ENCODE results near the gene PSG5.
"Not testable (repeated sequence)": the region's sequence is repeated elsewhere in the genome, so short reads cannot be mapped to it uniquely, and the experiment has no call there.

The PSG5 gene

DNA sequence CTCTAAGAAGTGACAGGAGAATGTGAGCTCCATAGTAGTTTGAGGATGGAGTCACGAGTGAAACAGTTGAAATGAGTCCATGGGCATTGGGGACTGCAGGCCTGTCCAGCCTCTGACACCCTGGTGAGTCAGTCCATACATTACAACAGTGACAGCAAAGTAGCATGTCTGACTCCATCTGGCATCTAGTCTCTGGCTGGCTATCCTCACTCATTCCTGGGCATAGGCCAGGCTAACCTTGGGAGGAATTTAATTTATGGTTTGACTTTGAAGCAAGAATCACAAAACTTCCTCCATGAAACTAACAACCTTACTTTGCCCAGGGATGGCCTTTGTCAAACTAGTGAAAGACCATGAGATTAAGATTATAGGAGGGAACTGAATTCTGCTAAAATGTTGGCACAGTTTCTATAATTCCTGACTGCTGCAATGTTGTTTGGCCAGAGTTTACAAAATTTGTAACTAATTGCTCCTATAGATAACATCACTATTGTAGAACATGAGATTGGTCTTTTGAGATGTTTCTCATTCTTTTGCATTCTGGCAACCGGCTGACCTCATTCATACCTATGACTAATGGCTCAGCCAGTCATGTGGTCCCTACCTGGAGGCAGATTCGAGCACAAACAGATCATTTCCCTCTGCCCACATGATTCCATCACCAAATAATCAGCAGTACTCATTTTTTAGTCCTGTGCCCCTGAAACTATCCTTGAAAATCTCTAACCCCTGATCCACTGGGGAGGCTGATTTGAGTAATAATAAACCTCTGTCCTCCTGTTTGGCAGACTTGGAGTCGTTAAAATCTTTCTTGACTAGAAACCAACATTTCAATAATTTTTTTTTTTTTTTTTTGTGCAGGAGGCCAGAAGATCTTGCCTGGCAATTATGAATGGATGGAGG lies 4.2 kb downstream of the PSG5 start:
- DNase-seq, result not testable (repeated sequence)

DNA sequence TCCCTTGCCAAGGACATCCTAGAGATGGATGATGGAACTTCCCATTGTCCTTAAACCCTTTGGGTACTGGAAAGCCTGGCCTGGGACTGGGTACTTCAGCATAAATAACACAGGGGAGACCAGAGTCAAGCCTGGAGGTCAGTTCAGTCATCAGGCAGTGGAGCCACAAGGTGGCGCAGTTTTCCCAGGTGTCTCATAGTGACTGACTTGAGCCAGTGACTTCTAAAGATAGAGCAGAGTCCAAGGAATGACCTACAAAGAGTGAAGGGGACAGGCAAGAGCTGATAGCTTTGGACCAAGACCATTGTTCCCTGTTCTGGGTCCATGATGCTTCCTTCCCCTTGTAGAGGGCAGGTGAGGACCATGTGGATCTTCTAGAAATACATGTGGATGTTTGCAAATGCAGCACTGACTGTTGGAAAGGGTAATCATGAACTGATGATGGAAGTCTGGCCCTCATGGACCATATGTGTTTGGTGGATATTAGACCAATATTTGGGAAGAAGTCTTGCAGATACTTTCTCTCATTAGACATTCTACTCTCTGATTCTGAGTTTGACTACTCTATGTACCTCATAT lies 6.7 kb downstream of the PSG5 start:
- DNase-seq, result not testable (repeated sequence)

DNA sequence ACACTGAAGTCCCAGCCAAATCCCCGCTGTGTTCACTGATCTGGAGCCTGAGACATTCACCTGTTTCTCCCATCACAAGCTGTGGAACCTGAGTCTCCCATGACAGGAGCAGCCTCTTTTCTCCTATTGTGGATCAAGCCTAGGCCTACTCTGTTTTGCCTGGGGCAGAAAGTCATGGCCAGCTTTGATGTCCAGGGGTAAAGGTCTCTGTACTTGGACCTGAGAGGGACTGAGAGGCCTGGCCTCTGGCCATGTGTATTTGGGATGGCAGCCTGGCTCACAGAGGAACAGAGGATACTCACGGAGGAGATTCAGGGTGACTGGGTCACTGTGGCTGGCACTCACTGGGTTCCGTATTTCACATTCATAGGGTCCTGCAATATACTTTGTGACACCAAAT lies 7.8 kb downstream of the PSG5 start:
- not testable (repeated sequence) for DNase-seq

DNA sequence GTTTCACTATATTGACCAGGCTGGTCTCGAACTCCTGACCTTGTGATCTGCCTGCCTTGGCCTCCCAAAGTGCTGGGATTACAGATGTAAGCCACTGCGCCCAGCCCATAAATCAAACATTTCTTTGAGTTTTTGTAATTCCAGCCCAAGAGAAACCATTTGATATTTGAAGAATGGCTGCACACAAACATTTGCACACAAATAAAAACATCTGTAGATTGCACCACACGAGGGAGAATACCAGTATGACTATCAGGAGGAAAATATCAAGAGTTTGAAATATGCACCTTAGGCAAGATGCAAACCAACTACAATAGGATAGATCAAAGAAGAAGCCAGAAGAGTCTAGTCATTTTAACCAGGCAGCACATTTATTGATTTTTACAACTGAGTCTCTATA lies 20.4 kb downstream of the PSG5 start:
- DNase-seq, result not testable (repeated sequence)

DNA sequence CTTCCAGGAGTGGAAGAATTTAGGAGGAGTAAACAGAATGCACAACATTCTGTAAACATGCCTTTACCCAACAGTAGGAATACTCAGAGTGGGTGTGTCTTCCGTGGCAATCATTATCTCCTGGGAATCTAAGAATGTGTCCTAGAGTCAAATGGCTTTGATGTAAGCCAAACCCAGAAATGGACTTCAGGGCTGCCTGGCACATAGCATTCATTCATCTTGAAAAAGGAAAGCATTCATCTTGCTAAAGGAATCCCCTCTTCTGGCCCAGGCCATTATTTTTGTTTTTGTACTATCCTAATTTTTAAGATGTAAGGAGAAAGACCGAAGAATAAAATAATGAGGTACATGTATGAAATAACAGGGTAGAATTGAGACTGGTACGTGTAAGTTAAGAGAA lies 23.2 kb downstream of the PSG5 start:
- DNase-seq, result not testable (repeated sequence)

DNA sequence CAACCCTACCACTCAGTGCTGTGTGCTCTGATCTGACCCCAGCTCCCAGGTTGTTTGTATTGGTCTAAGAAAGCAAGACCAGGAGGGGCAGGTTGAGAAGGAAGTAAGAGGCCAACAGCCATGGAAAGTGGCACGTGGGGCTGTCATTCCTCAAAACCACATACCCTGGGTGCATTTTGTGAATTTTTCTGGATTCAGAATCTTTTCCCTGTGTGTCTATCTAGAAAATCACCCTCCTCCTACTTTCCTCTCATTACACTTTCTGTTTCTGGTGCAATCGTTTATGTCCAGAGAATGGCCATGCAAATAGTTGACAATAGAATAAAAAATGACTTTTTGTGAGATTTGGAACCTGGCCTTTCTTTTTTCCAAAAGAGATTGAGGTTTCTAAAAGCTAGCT lies 24.1 kb downstream of the PSG5 start:
- DNase-seq, result not testable (repeated sequence)

DNA sequence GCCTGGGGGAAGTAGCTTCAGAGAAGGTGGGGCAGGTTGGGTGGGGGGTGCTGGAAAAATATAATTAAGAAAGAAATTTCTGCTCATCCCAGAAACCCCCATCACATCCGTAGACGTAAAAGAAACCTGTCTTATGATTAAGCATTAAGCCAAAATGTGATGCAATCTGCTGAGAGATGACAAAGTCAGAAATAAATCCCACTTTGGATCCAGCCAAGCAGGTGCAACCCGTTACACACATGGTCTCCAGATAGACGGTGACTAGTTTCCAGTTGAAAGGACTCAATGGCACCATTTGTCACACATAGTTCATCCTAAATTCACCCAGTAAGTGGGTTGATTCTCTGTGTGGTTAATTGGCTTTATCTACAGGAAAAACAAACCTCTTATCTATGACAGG lies 34.1 kb downstream of the PSG5 start:
- DNase-seq, result peak; percentile 0

DNA sequence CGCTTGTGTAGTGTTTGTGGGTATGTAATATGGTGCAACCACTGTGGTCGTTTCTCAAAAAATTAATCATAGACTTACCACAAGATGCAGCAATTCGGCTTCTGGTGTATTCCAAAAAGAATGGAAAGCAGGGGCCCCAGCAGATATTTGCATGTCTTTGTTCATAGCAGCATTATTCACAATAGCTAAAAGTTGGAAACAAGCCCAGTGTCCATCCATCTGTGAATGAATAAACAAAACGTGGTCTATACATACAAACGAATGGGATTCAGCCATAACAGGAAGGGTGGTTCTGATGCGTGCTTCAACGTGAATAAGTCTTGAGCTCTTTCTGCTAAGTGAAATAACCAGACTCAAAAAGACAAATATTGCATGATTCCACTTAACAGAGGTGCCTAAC lies 36.5 kb downstream of the PSG5 start:
- DNase-seq, result not testable (repeated sequence)

DNA sequence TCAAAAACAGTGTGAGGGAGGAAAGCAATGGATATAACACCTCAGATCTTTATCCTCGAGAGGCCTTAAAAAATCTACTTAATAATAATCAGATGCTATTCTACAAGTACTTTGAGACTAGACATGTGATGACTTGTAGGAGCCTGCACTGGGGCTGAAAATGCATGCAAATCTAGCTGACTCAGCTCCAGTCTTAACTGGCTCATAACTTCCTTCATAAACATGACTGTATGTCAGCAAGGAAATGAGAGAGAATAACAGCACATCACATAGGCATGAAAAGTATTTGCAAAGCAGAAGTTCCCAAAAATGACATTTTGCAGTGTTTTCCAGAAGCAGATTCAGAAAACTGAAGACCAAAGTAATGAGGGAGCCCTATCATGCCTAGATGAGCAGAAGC lies 38.1 kb downstream of the PSG5 start:
- no peak for DNase-seq

DNA sequence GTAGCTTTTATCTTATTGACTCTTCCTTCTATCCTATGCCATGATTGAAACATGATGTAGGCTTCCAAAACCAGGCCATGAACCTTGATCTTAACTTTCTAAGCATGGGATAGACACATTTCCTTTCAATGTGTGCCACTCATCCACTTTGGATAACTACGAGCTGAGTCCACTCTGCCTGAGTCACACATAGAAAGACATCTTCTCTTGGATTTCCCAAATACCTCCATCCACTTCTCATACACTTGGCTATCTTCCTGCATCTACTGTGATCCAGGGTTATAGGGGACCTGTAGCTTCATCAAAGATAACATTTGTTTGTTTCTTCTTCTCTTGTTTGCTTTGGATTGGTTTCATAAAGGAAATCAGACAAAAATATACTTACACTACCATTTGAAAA lies 44.6 kb downstream of the PSG5 start:
- not testable (repeated sequence) for DNase-seq

DNA sequence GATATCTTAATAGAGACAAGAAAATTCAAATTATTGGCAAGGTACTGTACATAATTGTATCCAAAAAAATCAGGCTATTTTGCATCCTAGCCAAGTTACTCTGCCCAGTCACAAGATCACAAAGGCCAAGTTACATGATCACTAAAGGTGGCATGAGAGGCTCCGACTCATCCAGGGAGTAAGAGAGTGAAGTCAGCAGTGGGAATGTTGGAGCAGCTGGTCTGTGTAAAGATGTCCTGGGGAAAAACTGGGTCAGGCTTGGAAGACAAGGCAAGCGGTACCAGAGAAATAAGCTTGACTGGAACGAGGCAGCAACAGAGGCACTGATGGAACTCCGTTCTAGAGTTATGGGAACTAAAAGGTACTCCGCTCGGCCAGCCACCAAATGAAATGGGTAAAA lies 53.6 kb downstream of the PSG5 start:
- no peak for DNase-seq

DNA sequence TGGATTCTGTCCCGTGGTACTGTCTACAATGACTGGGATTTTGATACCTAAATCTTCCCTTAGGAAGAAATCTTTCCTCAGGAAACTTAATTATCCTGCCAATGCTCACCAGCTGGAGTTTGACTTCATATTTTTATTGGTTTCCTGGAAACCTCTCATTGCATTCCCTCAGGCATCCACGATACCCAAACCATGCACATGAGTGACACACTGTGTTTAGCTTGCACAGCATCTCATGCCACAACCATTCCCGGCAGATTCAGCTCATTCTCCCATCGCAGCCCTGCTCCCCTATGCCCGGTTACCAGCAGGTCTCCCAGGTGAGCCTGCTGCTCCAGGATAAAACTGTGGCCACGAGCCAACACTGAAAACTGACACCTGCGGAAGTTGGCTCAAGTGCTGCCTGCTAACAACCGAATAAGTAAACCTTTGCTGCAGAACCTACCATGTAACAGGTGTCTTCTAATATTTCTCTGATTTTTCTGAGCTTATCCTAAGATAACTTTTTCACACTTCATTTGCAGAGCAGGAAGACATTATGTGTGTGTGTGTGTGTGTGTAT lies 55.0 kb downstream of the PSG5 start:
- not testable (repeated sequence) for DNase-seq

DNA sequence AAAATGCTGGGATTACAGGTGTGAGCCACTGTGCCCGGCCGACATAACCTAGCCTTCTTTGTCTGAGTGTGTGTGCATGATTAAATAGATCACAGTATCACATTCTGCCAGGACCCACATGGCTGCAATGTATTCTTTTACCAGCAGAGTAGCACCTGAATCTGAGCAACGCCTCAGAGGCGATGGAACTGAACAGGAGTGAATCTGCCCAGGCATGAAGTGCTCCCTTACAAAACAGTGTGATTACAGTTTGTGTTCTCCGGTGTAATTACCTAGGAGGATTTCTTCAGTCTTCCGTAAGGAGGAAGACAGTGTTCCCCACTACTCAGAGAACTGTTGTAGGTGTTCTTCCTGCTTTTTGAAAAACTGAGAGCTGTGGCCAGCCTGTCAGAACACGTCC lies 57.1 kb downstream of the PSG5 start:
- DNase-seq, result not testable (repeated sequence)

DNA sequence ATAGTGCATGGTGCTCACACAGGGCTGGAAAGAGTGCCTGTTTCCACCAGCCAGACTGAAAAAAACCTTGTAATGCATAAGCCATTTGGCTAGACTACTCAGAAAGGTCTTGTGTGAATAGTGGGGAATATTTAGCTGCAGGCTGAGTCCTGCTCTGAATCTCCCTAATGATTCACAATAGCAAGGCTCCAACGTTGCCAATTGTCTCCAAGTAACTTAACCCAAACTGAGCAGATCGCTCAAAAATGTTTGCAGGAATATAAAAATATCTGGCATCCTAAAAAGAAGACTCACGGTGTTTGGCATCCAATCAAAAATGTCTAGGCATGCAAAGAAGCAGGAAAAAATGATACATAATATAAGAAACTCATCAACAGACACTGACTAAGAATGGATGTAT lies 59.0 kb downstream of the PSG5 start:
- not testable (repeated sequence) for DNase-seq

DNA sequence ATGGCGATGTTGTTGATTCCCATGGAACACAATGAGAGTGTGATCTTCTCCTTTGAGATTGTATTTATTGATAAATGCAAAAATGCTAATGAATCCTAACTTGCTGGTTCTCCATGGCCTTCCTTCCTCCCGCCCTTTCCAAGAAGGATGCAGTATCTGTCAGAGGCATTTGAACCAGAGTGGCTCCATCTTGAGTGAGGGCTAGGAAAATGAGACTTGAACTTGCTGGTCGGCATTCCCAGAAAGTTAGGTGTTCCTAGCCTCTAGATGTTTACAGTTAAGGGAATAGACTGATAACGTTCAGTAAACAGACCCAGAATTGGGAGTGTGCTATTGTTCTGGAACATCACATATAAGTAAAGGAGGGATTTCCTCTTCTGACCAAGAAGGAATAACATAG lies 59.6 kb downstream of the PSG5 start:
- DNase-seq, result no peak

DNA sequence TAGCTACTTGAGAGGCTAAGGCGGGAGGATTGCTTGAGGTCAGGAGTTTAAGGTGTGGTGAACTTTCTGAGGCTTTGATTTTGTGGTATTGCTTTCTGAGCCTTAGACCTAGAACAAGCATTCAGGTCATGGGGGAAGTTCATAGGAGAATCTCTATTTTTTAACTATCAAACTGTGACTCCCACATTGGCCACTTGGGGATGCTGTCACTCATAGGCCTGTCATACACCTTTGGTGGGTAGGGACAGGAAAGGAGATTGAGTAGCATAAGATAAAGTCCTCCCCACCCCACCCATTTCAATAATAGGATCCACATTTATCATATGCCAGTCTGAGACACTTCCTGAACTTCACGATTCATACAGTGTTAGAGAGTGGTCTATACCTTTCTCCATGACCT lies 62.0 kb downstream of the PSG5 start:
- DNase-seq, result no peak

DNA sequence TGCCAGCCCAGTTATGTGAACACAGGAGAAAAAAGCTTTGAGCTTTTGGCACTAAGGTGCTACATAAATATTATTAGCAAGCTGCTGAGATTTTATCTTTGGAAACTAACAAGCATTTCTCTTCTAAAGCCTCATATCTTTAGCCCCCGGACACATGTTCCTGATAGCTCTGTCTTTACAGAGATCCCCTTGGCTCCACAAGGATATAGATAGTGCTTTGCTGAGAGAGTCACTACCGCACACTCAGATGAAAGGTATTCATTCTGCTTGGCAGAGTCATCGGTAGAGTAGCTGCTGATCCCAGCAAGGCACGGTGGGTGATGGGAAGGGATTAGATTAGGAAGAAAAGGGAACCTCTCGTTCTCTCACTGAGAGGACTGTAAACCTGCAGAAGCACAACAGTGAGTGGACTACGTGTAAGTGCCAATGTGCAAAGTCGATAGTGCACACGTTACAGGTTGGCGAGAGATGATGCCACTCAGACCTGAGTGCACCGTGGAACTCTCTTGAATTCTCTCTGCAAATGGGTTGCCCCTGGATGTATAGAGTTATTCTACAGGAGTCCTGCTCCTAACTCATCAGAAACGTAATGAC lies 65.8 kb downstream of the PSG5 start:
- not testable (repeated sequence) for DNase-seq

DNA sequence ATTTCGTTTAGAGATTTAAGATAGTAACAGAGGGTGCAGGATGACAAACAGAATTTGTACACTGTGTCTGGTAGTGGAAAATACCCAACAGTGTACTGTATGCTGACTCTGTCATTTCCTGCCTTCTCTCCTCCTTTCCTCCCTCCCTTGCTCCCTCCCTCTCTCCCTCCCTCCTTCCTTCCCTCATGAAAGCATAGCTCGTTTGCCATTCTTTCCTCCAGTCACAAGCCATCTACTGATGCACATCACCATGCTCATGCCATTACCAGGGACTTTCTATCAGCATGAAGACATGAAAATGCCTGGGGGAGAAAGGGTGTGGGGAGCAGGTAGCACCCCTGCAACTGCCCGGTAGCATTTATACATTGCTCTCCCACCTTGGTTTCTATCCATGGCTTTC lies 66.8 kb downstream of the PSG5 start:
- DNase-seq, result not testable (repeated sequence)
